ENCODE measurements around the gene ST3GAL5.

ST3GAL5 gene

DNA sequence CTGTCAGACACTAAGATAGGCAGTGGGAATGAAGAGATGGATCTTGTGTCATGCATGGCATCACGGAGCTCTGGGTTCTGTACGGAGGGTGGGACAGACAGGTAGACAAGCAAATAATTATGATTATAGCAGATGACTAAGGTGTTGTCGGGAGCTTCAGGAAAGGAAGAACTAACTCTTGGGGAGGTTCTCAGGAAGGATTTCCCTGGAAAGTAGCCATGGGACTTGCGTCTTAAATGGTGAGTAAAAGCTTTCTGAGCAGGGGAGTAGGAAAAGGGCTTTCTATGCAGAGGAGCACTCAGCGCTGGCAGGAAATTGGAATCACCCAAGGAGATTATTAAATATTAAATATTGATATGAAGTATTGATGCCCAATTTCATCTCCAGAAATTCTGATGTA lies 99.5 kb downstream of the ST3GAL5 start:
- Histone ChIP-seq H3K9me3 (replicated peaks in 1 of 2; ENCODE audit: control insufficient read depth in 2 of 2, insufficient read depth in 1 of 2, low read depth in 1 of 2, low read length in 2 of 2) (peaks cover 0 to 2% of the 10 kb centered on the region in 2 donors), H3K23ac (ENCODE audit: low read depth, low read length, poor library complexity) (no peak overlapping the region), H2BK5ac (ENCODE audit: low read length) (no peak overlapping the region), H3K27me3 (ENCODE audit: control insufficient read depth in 3 of 3, insufficient read depth in 3 of 3, low read depth in 1 of 3, low read length in 3 of 3) (no peaks in the 10 kb centered on the region), H3K9ac (ENCODE audit: low read depth, low read length, poor library complexity) (no peak overlapping the region), H3K14ac (ENCODE audit: low read length) (no peak overlapping the region), H3K4me2 (ENCODE audit: insufficient read depth, low read length, poor library complexity, severe bottlenecking) (no peak overlapping the region), H3K27ac (replicated peaks; ENCODE audit: low read length) (no peak overlapping the region), H3K79me1 (ENCODE audit: low read depth, low read length) (no peaks in the 10 kb centered on the region), H3K4me1 (ENCODE audit: control insufficient read depth in 2 of 2, insufficient read depth in 1 of 2, low read depth in 1 of 2, low read length in 2 of 2) (peaks cover 2 to 13% of the 10 kb centered on the region in 2 donors), H3K18ac (ENCODE audit: low read length) (no peak overlapping the region), H4K91ac (ENCODE audit: low read depth, low read length, poor library complexity) (no peak overlapping the region), H3K4ac (ENCODE audit: low read length) (no peak overlapping the region), H4K8ac (ENCODE audit: low read depth, low read length) (no peak overlapping the region), H2AK5ac (ENCODE audit: low read depth, low read length) (no peak overlapping the region), H3K36me3 (replicated peaks in 1 of 2; ENCODE audit: control insufficient read depth in 2 of 2, insufficient read depth in 2 of 2, low read length in 2 of 2) (peaks cover 0 to 26% of the 10 kb centered on the region in 2 donors), H2BK120ac (ENCODE audit: low read depth, low read length) (no peak overlapping the region), H2AFZ (ENCODE audit: low read length) (no peak overlapping the region), H2BK12ac (ENCODE audit: low read length) (no peak overlapping the region), H3K4me3 (ENCODE audit: low read length in 2 of 2) (no peak overlapping the region), H2BK15ac (ENCODE audit: low read length) (no peak overlapping the region)
- no CpG with 5 or more reads among the region's 5 CpGs for WGBS, 2 donors (ENCODE audit: extremely low coverage in 2 of 2, insufficient read length in 2 of 2, insufficient replicate concordance in 1 of 2)
- no peak for DNase-seq (ENCODE audit: low spot score)

DNA sequence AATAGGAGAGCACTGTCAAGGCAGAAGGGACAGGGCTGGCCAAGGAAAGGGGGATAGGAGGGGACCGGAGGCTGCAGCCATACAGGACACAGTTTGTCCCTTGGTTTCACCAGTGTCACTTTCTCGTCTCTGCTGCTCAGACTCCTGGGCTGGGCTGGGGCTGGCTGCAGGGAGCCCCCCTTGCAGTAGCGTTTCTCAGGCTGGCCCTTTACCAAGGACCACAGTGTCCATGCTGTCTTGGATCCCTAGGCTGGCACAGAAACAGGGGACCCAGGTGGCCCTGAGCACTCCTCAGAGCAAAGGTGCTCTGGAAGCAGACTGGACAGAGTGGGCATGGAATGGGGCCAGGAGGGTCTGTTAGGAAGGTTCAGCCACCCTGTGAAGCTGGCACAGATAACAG lies 100.2 kb downstream of the ST3GAL5 start:
- Histone ChIP-seq H3K79me1 (ENCODE audit: low read depth, low read length) (no peaks in the 10 kb centered on the region), H2BK5ac (ENCODE audit: low read length) (no peak overlapping the region), H3K36me3 (replicated peaks in 1 of 2; ENCODE audit: control insufficient read depth in 2 of 2, insufficient read depth in 2 of 2, low read length in 2 of 2) (peaks cover 0 to 26% of the 10 kb centered on the region in 2 donors), H3K9me3 (replicated peaks in 1 of 2; ENCODE audit: control insufficient read depth in 2 of 2, insufficient read depth in 1 of 2, low read depth in 1 of 2, low read length in 2 of 2) (peaks cover 0 to 2% of the 10 kb centered on the region in 2 donors), H3K9ac (ENCODE audit: low read depth, low read length, poor library complexity) (no peak overlapping the region), H3K23ac (ENCODE audit: low read depth, low read length, poor library complexity) (no peak overlapping the region), H2AFZ (ENCODE audit: low read length) (no peak overlapping the region), H3K4me1 (ENCODE audit: control insufficient read depth in 2 of 2, insufficient read depth in 1 of 2, low read depth in 1 of 2, low read length in 2 of 2) (peaks cover 2 to 13% of the 10 kb centered on the region in 2 donors), H3K27ac (replicated peaks; ENCODE audit: low read length) (no peak overlapping the region), H3K4me2 (ENCODE audit: insufficient read depth, low read length, poor library complexity, severe bottlenecking) (no peak overlapping the region), H4K8ac (ENCODE audit: low read depth, low read length) (no peak overlapping the region), H2BK15ac (ENCODE audit: low read length) (no peak overlapping the region), H4K91ac (ENCODE audit: low read depth, low read length, poor library complexity) (peak overlapping the region; percentile 61), H2AK5ac (ENCODE audit: low read depth, low read length) (no peak overlapping the region), H3K4me3 (ENCODE audit: low read length in 2 of 2) (no peak overlapping the region), H2BK12ac (ENCODE audit: low read length) (no peak overlapping the region), H3K4ac (ENCODE audit: low read length) (no peak overlapping the region), H3K27me3 (ENCODE audit: control insufficient read depth in 3 of 3, insufficient read depth in 3 of 3, low read depth in 1 of 3, low read length in 3 of 3) (no peaks in the 10 kb centered on the region), H3K14ac (ENCODE audit: low read length) (no peak overlapping the region), H3K18ac (ENCODE audit: low read length) (peak overlapping the region; percentile 21), H2BK120ac (ENCODE audit: low read depth, low read length) (no peak overlapping the region)
- no CpG with 5 or more reads among the region's 3 CpGs for WGBS, 2 donors (ENCODE audit: extremely low coverage in 2 of 2, insufficient read length in 2 of 2, insufficient replicate concordance in 1 of 2)
- DNase-seq (ENCODE audit: low spot score): no peak

DNA sequence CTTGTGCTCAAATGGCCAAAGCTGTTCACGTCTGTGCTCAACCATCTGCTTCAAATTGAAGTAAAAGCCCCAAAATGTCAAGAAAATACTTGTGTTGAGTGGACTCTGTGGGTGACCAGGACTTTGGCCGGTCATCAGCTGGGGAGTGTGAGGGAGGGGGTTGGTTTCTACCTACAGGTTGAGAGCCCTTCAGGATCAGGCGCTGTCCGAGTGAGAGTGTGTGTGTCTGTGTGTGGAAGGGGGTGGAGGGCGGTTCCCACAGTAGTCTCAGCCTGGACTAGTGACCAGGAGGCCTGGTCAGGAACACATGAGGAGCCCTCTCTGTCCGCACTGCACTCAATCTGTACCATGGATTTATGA lies 100.8 kb downstream of the ST3GAL5 start:
- no peak overlapping the region for H3K27ac ChIP-seq (replicated peaks; ENCODE audit: low read length)
- H3K9ac ChIP-seq (ENCODE audit: low read depth, low read length, poor library complexity): no peak overlapping the region
- peaks cover 0 to 2% of the 10 kb centered on the region in 2 donors for H3K9me3 ChIP-seq (replicated peaks in 1 of 2; ENCODE audit: control insufficient read depth in 2 of 2, insufficient read depth in 1 of 2, low read depth in 1 of 2, low read length in 2 of 2)
- H2BK120ac ChIP-seq (ENCODE audit: low read depth, low read length): no peak overlapping the region
- no peak for DNase-seq (ENCODE audit: low spot score)
- H3K4me1 ChIP-seq (ENCODE audit: control insufficient read depth in 2 of 2, insufficient read depth in 1 of 2, low read depth in 1 of 2, low read length in 2 of 2): peaks cover 2 to 13% of the 10 kb centered on the region in 2 donors
- no peak overlapping the region for H3K4me2 ChIP-seq (ENCODE audit: insufficient read depth, low read length, poor library complexity, severe bottlenecking)
- no peak overlapping the region for H4K8ac ChIP-seq (ENCODE audit: low read depth, low read length)
- no peaks in the 10 kb centered on the region for H3K27me3 ChIP-seq (ENCODE audit: control insufficient read depth in 3 of 3, insufficient read depth in 3 of 3, low read depth in 1 of 3, low read length in 3 of 3)
- H3K14ac ChIP-seq (ENCODE audit: low read length): no peak overlapping the region
- no peak overlapping the region for H4K91ac ChIP-seq (ENCODE audit: low read depth, low read length, poor library complexity)
- H3K36me3 ChIP-seq (replicated peaks in 1 of 2; ENCODE audit: control insufficient read depth in 2 of 2, insufficient read depth in 2 of 2, low read length in 2 of 2): peaks cover 0 to 28% of the 10 kb centered on the region in 2 donors
- no CpG with 5 or more reads among the region's 6 CpGs for WGBS, 2 donors (ENCODE audit: extremely low coverage in 2 of 2, insufficient read length in 2 of 2, insufficient replicate concordance in 1 of 2)
- H3K23ac ChIP-seq (ENCODE audit: low read depth, low read length, poor library complexity): no peak overlapping the region
- no peak overlapping the region for H3K18ac ChIP-seq (ENCODE audit: low read length)
- no peak overlapping the region for H2BK12ac ChIP-seq (ENCODE audit: low read length)
- no peak overlapping the region for H3K4ac ChIP-seq (ENCODE audit: low read length)
- no peak overlapping the region for H2AFZ ChIP-seq (ENCODE audit: low read length)
- H2BK15ac ChIP-seq (ENCODE audit: low read length): no peak overlapping the region
- no peak overlapping the region for H2BK5ac ChIP-seq (ENCODE audit: low read length)
- no peak overlapping the region for H3K4me3 ChIP-seq (ENCODE audit: low read length in 2 of 2)
- H2AK5ac ChIP-seq (ENCODE audit: low read depth, low read length): peak overlapping the region; percentile 48
- H3K79me1 ChIP-seq (ENCODE audit: low read depth, low read length): no peaks in the 10 kb centered on the region

DNA sequence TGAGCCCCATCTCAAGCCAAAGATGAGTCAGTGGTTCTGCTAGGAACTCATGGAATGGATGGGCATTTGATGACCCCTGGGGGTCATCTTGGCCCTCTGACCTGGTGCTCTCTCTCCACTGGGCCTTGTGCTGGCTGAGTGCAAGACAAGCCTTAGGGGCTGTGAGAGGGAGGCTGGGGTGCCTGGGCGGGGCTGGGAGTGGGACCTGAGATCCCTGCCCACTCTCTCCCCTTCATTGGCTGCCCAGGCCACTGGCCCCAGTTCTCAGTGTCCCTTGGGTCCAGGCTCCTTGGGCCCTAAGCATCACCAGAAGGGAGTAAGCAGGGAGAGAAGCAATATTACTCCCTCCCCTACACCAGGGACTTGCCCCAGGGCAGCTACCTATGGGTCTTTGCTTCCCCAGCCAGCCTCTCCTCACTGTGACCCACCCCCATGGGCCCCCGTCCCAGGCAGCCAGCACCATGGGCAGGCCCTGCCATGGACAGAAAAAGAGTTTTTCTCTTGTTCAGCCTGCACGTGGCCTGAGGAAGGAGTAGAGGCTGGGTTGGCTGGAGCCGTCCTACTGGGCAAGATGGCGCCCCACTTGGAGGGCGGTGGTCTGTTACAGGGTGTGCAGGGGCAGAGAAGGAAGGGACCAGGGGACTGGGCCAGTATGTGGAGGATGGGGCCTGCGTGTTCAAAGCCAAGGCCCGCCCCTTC lies 101.4 kb downstream of the ST3GAL5 start:
- Histone ChIP-seq H4K8ac (ENCODE audit: low read depth, low read length) (no peak overlapping the region), H2BK120ac (ENCODE audit: low read depth, low read length) (no peak overlapping the region), H3K4me2 (ENCODE audit: insufficient read depth, low read length, poor library complexity, severe bottlenecking) (no peak overlapping the region), H4K91ac (ENCODE audit: low read depth, low read length, poor library complexity) (no peak overlapping the region), H2AK5ac (ENCODE audit: low read depth, low read length) (peak overlapping the region; percentile 48), H3K36me3 (replicated peaks in 1 of 2; ENCODE audit: control insufficient read depth in 2 of 2, insufficient read depth in 2 of 2, low read length in 2 of 2) (peaks cover 0 to 33% of the 10 kb centered on the region in 2 donors), H2AFZ (ENCODE audit: low read length) (no peak overlapping the region), H3K18ac (ENCODE audit: low read length) (no peak overlapping the region), H3K27ac (replicated peaks; ENCODE audit: low read length) (no peak overlapping the region), H3K4me1 (ENCODE audit: control insufficient read depth in 2 of 2, insufficient read depth in 1 of 2, low read depth in 1 of 2, low read length in 2 of 2) (peaks cover 2 to 13% of the 10 kb centered on the region in 2 donors), H3K9ac (ENCODE audit: low read depth, low read length, poor library complexity) (no peak overlapping the region), H3K4me3 (ENCODE audit: low read length in 2 of 2) (no peak overlapping the region), H2BK12ac (ENCODE audit: low read length) (no peak overlapping the region), H3K79me1 (ENCODE audit: low read depth, low read length) (no peaks in the 10 kb centered on the region), H3K27me3 (ENCODE audit: control insufficient read depth in 3 of 3, insufficient read depth in 3 of 3, low read depth in 1 of 3, low read length in 3 of 3) (no peaks in the 10 kb centered on the region), H2BK5ac (ENCODE audit: low read length) (no peak overlapping the region), H3K23ac (ENCODE audit: low read depth, low read length, poor library complexity) (peak overlapping the region; percentile 8), H2BK15ac (ENCODE audit: low read length) (peak overlapping the region; percentile 19), H3K4ac (ENCODE audit: low read length) (no peak overlapping the region), H3K14ac (ENCODE audit: low read length) (no peak overlapping the region), H3K9me3 (replicated peaks in 1 of 2; ENCODE audit: control insufficient read depth in 2 of 2, insufficient read depth in 1 of 2, low read depth in 1 of 2, low read length in 2 of 2) (peaks cover 0 to 2% of the 10 kb centered on the region in 2 donors)
- DNase-seq (ENCODE audit: low spot score): no peak
- no CpG with 5 or more reads among the region's 8 CpGs for WGBS, 2 donors (ENCODE audit: extremely low coverage in 2 of 2, insufficient read length in 2 of 2, insufficient replicate concordance in 1 of 2)

All from neuronal stem cell (in vitro differentiated cells).